Effector memory CD4-positive, alpha-beta T cell (primary cell): Measurements from ENCODE around the gene ZC3H12D.

Source experiments
- DNase-seq, 3 donors: peaks; one replicate each; pipeline ENCODE4 v3.0.0-alpha.2; 2020
- H3K27ac ChIP-seq: 2 replicates; pipeline ENCODE4 v1.7.0; 2013; ENCODE audit warnings: mild to moderate bottlenecking, low read length, moderate library complexity; ENCODE audit not compliant: insufficient read depth, poor library complexity, severe bottlenecking
- H3K27me3 ChIP-seq: replicated peaks from 2 replicates; pipeline ENCODE4 v1.7.0; 2013; ENCODE audit warnings: mild to moderate bottlenecking, low read length; ENCODE audit not compliant: insufficient read depth, control insufficient read depth, poor library complexity, severe bottlenecking
- H3K36me3 ChIP-seq: 2 replicates; pipeline ENCODE4 v1.7.0; 2013; ENCODE audit warnings: mild to moderate bottlenecking, low read length, moderate library complexity; ENCODE audit not compliant: control insufficient read depth, insufficient read depth
- H3K4me1 ChIP-seq: 2 replicates; pipeline ENCODE4 v1.7.0; 2013; ENCODE audit warnings: low read length, mild to moderate bottlenecking; ENCODE audit not compliant: control insufficient read depth, insufficient read depth, poor library complexity, severe bottlenecking
- H3K4me3 ChIP-seq: 2 replicates; pipeline ENCODE4 v1.7.0; 2013; ENCODE audit warnings: low read length, low read depth, mild to moderate bottlenecking; ENCODE audit not compliant: insufficient read depth, poor library complexity, severe bottlenecking
- H3K9me3 ChIP-seq: 2 replicates; pipeline ENCODE4 v1.7.0; 2013; ENCODE audit warnings: mild to moderate bottlenecking, low read length, moderate library complexity; ENCODE audit not compliant: control insufficient read depth

Gene ZC3H12D

DNA sequence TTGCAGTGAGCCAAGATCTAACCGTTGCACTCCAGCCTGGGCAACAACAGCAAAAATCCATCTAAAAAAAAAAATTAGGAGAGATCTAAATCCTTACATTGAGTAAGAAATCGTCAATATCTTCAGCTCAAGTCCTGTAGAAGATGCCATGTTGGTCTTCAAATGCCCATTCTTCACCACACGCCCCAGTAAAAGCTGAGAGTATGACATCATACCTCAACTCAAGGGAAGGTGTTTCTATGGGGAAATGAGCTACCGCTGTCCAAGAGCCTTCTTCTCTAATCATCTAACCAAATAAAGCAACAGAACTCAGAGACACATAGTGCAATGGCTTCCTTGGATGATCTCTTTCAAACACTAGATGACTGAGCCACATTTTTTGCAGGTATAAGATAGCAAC lies 2.5 kb upstream of the ZC3H12D start:
- Histone ChIP-seq H3K36me3 (no peaks in the 10 kb centered on the region), H3K27ac (no peak overlapping the region), H3K4me1 (peaks cover 25% of the 10 kb centered on the region), H3K27me3 (no peaks in the 10 kb centered on the region), H3K4me3 (no peak overlapping the region), H3K9me3 (no peaks in the 10 kb centered on the region)
- no peak for DNase-seq

DNA sequence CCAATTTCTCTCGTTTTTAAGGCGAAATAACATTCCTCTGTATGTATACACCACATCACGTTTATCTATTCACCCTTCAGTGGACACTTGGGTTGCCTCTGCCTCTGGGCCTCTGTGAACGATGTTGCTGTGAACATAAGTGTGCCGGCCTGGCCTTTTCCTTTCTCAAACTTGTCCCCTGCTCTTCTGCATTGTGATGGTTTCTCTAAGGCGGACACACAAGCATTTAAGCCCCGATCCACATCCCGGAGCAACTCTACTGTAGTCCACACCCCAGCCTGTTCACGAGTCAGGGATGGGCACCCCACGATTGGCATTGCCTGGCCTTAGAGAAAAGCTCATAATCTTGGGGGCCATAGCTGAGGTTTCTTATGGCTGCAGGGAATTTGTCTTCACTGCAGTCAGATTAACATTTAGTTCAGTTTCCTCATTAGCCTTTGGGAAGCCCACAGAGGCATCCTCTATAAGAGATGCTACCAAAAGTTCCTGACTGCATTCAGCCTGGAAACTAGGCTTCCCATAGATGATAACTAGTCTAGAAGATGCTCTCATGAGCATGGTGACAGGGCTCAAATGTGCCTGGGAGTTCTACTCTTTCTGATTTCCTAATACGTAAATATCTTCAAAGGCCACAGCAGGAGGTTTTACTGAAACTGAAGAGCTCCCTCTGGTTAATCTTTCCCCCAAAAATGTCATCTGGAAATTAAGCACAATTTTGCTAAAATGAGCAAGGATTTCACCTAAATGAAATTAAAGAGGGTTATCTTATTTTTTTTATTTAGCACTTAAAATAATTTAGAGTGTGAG lies 762 bp downstream of the ZC3H12D start:
- Histone ChIP-seq H3K27ac (peak overlapping the region; percentile 98), H3K36me3 (peaks cover 4% of the 10 kb centered on the region), H3K9me3 (no peaks in the 10 kb centered on the region), H3K4me3 (peak overlapping the region; percentile 61), H3K27me3 (no peaks in the 10 kb centered on the region), H3K4me1 (peaks cover 44% of the 10 kb centered on the region)
- DNase-seq, result no peak

DNA sequence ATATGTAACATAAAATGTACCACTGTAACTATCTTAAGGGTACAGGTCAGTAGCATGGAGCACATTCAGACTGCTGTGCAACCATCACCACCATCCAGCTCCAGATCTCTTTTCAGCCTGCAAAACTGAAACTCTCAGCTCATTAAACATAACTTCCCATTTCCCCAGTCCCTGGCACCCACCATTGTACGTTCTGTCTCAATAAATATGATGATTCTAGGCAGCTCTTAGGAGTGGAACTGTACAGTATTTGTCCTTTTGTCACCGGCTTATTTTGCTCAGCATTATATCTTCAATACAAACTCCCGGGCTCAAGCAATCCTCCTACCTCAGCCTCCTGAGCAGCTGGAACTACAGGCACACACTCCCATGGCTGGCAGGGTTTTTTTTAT lies 1.5 kb downstream of the ZC3H12D start:
- DNase-seq, result no peak
- Histone ChIP-seq H3K4me3 (peak overlapping the region; percentile 61), H3K9me3 (no peaks in the 10 kb centered on the region), H3K27ac (peak overlapping the region; percentile 98), H3K27me3 (no peaks in the 10 kb centered on the region), H3K4me1 (peaks cover 49% of the 10 kb centered on the region), H3K36me3 (peaks cover 4% of the 10 kb centered on the region)

DNA sequence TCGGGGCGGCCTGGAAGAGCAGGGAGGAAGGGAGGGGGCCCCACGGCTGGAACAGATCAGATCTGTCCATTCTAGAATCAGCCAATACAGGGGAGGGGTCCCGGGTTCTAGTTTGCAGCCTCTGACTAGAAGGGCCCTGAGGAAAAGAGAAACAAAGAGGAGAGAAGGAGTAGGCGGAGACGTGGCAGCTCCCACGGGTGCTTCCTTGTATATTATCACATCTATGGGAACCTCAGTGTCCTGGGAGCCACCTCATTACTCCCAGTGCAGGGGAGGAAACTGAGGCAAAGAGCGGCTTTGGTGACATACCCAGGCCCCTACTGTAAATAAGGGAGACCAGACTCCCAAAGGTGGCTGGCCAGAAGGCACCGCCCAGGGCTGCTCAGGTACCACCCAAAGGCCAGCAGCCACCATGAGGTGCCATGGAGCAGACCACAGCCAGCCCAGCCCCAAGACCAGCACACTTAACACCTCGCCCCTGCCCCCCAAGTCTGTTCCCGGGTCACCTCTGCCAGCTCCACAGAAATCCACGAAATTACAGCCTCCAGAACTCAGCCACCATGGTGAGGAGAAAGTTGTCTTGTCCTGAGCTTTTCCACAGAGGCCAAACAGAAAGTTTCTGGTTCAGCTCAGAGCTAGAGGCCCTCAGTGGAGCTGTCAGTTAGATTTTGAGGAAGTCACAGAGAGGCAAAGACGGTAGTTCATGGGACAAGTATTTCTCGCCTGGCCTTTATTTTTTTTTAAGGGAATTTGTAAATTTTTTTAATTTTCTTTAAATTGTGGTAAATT lies 2.1 kb downstream of the ZC3H12D start:
- peaks cover 4% of the 10 kb centered on the region for H3K36me3 ChIP-seq
- H3K4me1 ChIP-seq, result peaks cover 49% of the 10 kb centered on the region
- no peaks in the 10 kb centered on the region for H3K9me3 ChIP-seq
- no peaks in the 10 kb centered on the region for H3K27me3 ChIP-seq
- peak overlapping the region; percentile 61 for H3K4me3 ChIP-seq
- no peak for DNase-seq
- peak overlapping the region; percentile 98 for H3K27ac ChIP-seq

DNA sequence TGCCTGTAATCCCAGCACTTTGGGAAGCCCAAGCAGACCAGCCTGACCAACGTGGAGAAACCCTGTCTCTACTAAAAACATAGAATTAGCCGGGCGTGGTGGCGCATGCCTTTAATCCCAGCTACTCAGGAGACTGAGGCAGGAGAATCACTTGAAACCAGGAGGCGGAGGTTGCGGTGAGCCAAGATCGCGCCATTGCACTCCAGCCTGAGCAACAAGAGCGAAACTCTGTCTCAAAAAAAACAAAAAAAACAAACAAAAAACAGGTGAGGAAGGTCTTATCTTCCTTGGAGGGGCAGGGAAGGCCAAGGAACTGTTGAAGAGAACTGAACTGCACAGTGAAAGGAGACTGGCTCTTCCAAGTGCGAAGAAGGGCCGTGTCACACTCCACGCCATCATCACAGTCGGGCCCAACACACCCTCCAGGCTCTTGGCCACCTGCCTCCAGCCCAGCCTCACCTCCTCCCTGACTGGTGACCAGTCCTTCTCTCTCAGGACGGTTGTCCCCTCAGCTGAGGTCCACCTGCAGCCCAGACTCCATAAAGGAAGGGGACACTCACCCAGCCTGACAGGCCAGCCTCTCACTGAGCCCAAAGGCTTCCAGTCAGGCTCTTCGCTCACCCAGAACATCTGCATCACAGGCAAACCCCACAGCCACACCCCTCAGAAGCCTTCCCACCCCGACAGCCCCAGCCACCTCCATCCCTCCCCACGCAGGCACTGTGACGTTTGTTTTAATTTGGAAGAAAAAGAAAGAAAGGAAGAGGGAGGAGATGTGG lies 4.1 kb downstream of the ZC3H12D start:
- Histone ChIP-seq H3K9me3 (no peaks in the 10 kb centered on the region), H3K36me3 (peaks cover 4% of the 10 kb centered on the region), H3K27ac (peak overlapping the region; percentile 98), H3K4me3 (peak overlapping the region; percentile 61), H3K4me1 (peaks cover 53% of the 10 kb centered on the region), H3K27me3 (no peaks in the 10 kb centered on the region)
- DNase-seq, result peak; percentile 40 to 57 (median 50)

DNA sequence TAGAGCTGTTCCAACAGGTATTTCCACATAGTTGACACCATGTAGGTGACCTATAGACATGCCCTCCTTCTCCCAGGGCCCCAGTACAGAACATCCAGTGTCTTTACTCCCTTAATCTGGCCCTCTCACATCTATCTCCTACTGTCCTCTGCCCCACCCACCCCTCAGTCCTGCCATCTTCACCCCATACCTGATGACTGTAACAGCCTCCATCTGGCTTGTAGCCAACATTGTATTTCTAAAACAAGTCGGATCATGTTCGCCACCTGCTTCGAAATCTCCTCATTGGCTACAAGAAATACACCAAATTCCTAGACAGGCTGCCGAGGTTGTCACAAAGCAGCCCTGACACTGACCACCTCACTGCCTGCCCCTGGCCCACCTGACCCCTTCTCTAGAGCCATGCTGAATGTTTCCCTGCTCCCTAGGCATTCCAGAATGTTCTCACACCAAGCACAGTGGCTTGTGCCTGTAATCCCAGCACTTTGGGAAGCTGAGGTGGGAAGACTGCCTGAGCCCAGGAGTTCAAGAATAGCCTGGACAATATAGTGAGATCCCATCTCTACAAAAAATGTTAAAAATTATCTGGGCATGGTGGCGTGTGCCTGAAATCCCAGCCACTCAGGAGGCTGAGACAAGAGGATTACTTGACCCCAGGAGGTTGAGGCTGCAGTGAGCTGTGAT lies 6.0 kb downstream of the ZC3H12D start:
- Histone ChIP-seq H3K27me3 (no peaks in the 10 kb centered on the region), H3K4me3 (no peak overlapping the region), H3K36me3 (peaks cover 8% of the 10 kb centered on the region), H3K9me3 (no peaks in the 10 kb centered on the region), H3K27ac (no peak overlapping the region), H3K4me1 (peaks cover 56% of the 10 kb centered on the region)
- DNase-seq, result no peak

DNA sequence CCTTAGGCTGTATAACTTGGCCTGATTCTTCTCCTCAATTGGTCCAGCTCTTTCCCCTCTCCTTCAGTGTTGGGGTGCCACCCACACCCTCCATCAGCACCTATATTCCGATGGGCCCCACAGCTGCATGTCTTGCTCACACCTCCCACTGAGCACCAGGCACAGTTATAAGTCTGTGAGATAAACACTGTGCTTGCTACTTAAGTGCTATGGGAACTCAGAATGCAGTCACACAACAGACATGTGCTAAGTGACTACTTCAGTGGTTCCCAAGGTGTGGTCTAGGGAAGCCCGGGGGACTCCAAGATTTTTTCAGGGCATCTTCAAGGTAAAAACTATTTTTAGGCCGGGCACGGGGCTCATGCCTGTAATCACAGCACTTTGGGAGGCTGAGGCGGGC lies 7.3 kb downstream of the ZC3H12D start:
- Histone ChIP-seq H3K9me3 (no peaks in the 10 kb centered on the region), H3K27ac (no peak overlapping the region), H3K36me3 (peaks cover 14% of the 10 kb centered on the region), H3K4me3 (no peak overlapping the region), H3K27me3 (no peaks in the 10 kb centered on the region), H3K4me1 (peaks cover 64% of the 10 kb centered on the region)
- no peak for DNase-seq

DNA sequence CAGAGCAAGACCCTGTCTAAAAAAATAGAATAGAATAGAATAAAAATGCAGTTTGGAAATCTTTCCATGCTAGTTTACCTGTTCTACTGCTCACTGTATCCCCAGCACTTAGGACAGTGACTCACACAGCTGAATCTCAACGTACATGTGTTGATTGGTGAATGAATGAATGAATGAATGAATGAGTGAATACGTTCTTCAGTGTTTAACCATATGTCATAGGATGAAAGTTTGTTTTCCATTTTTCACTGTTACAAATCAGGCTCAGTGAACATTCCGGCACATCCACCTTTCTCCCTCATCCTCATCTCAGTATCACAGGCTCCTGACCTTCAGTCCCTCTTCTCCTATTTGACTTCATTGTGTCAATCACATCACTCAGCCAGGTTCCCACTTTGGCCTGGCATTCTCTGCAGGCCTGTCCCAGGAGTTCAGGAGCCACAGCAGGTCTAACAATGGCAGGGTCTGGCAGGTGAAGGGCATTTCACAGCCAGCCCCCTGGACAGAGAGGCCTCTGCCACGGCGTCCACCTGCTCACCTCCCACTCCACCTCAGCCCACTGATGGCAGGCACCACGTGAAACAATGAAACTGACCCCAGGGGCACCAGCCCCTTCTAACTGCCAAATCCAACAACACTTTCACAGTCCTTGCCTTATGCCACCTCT lies 7.9 kb downstream of the ZC3H12D start:
- Histone ChIP-seq H3K9me3 (no peaks in the 10 kb centered on the region), H3K27me3 (no peaks in the 10 kb centered on the region), H3K36me3 (peaks cover 20% of the 10 kb centered on the region), H3K4me1 (peaks cover 67% of the 10 kb centered on the region), H3K27ac (no peak overlapping the region), H3K4me3 (no peak overlapping the region)
- DNase-seq, result no peak
